GM23338 (cell line): Measurements from ENCODE around the gene ANO5. TPM values are rescaled to one million over a fixed set of nuclear protein-coding genes. Genes with fewer than 3 reads are reported as not detected.

ENCODE experiments used
- ATAC-seq: fragments of 200-7000 bp; cut with Tn5 transposase; 3 replicates; pipeline ENCODE4 v1.9.1; 2020
- DNase-seq: peaks from one replicate; pipeline ENCODE4 v3.0.0-alpha.2; 2015; ENCODE audit warnings: low spot score
- H2AFZ ChIP-seq: fragments of 200-600 bp; sonication (generic); 2 replicates; pipeline ENCODE4 v1.8.0; 2016; ENCODE audit warnings: antibody characterized with exemption, mild to moderate bottlenecking, moderate library complexity
- H3F3A ChIP-seq: fragments of 200-600 bp; sonication (generic); replicated peaks from 2 replicates; pipeline ENCODE4 v1.8.0; 2017; ENCODE audit warnings: antibody characterized with exemption, mixed run types, low read depth
- H3K27ac ChIP-seq: fragments of 200-600 bp; sonication (generic); 2 replicates; pipeline ENCODE4 v1.6.1; 2016; ENCODE audit warnings: low read depth
- H3K27me3 ChIP-seq: fragments of 200-600 bp; sonication (generic); 2 replicates; pipeline ENCODE4 v1.8.0; 2016; ENCODE audit warnings: mild to moderate bottlenecking, mixed run types, moderate library complexity; ENCODE audit not compliant: insufficient read depth
- H3K36me3 ChIP-seq: fragments of 200-600 bp; sonication (generic); 2 replicates; pipeline ENCODE4 v1.8.0; 2016; ENCODE audit warnings: mild to moderate bottlenecking; ENCODE audit not compliant: insufficient read depth
- H3K4me1 ChIP-seq: fragments of 200-600 bp; sonication (generic); 2 replicates; pipeline ENCODE4 v1.8.0; 2016; ENCODE audit warnings: mild to moderate bottlenecking, moderate library complexity; ENCODE audit not compliant: insufficient read depth
- H3K4me2 ChIP-seq: fragments of 200-600 bp; sonication (generic); 2 replicates; pipeline ENCODE4 v1.7.1; 2017; ENCODE audit warnings: mixed run types
- H3K4me3 ChIP-seq: fragments of 200-600 bp; sonication (generic); 2 replicates; pipeline ENCODE4 v1.6.1; 2016; ENCODE audit warnings: mixed run types
- H3K79me2 ChIP-seq: fragments of 200-600 bp; sonication (generic); replicated peaks from 2 replicates; pipeline ENCODE4 v1.8.0; 2017; ENCODE audit warnings: mild to moderate bottlenecking; ENCODE audit not compliant: insufficient read depth
- H3K9me2 ChIP-seq: fragments of 200-600 bp; sonication (generic); 2 replicates; pipeline ENCODE4 v1.8.0; 2017; ENCODE audit not compliant: insufficient read depth
- H4K20me1 ChIP-seq: fragments of 200-600 bp; sonication (generic); replicated peaks from 2 replicates; pipeline ENCODE4 v1.8.0; 2017; ENCODE audit warnings: mild to moderate bottlenecking; ENCODE audit not compliant: insufficient read depth
- H3K27ac Mint-ChIP-seq: 2 replicates; pipeline ENCODE4 v1.8.0; 2020; ENCODE audit warnings: inconsistent platforms, mild to moderate bottlenecking, moderate library complexity, mixed read lengths
- H3K27me3 Mint-ChIP-seq: 3 replicates; pipeline ENCODE4 v1.8.0; 2022; ENCODE audit warnings: low read depth, mild to moderate bottlenecking, moderate library complexity, mixed read lengths, inconsistent platforms; ENCODE audit not compliant: insufficient read depth, poor library complexity
- H3K36me3 Mint-ChIP-seq: 3 replicates; pipeline ENCODE4 v1.8.0; 2021; ENCODE audit warnings: low read depth, mild to moderate bottlenecking, inconsistent platforms, moderate library complexity, mixed read lengths
- H3K4me1 Mint-ChIP-seq: 3 replicates; pipeline ENCODE4 v1.8.0; 2020; ENCODE audit warnings: mild to moderate bottlenecking, inconsistent platforms, mixed read lengths
- H3K4me3 Mint-ChIP-seq: 3 replicates; pipeline ENCODE4 v1.8.0; 2021; ENCODE audit warnings: moderate library complexity, mild to moderate bottlenecking, inconsistent platforms, mixed read lengths
- H3K9me3 Mint-ChIP-seq: 3 replicates; pipeline ENCODE4 v1.8.0; 2020; ENCODE audit warnings: moderate library complexity, mild to moderate bottlenecking, inconsistent platforms, mixed read lengths
- CREB1 ChIP-seq: fragments of 250-450 bp; sonication (Bioruptor Pico); IDR thresholded peaks from 2 replicates; pipeline ENCODE4 v1.5.0; 2020; ENCODE audit warnings: low read depth, mild to moderate bottlenecking, moderate library complexity
- ETS1 ChIP-seq: IDR thresholded peaks from 2 replicates; pipeline ENCODE4 v1.6.1; 2016; ENCODE audit warnings: antibody characterized with exemption
- EZH2 ChIP-seq: fragments of 200-600 bp; sonication (generic); IDR thresholded peaks from one replicate; pipeline ENCODE4 v1.8.0; 2017; ENCODE audit warnings: antibody characterized with exemption, mild to moderate bottlenecking, low read depth; ENCODE audit not compliant: unreplicated experiment
- EZH2phosphoT487 ChIP-seq: fragments of 200-600 bp; sonication (generic); IDR thresholded peaks from one replicate; pipeline ENCODE4 v1.8.1; 2018; ENCODE audit warnings: antibody characterized with exemption; ENCODE audit not compliant: unreplicated experiment
- POLR2AphosphoS5 ChIP-seq: IDR thresholded peaks from 2 replicates; pipeline ENCODE4 v1.6.1; 2016; ENCODE audit warnings: antibody characterized with exemption, low read depth
- ZNF114 ChIP-seq: fragments of 250-450 bp; sonication (Bioruptor Pico); IDR thresholded peaks from 2 replicates; pipeline ENCODE4 v1.5.0; 2020; ENCODE audit warnings: mild to moderate bottlenecking, moderate library complexity
- polyA plus RNA-seq: library from polyadenylated mRNA; unstranded; fragments of >200 nt; fragmentation: Nextera tagmentation; extraction: Ambion mirVana; gene quantifications from 2 replicates; pipeline ENCODE4 v1.2.1, GENCODE V29; 2016
- total RNA-seq: library from RNA; depleted of rRNA; stranded (reverse); fragments of >200 nt; shearing (Covaris generic); gene quantifications from 2 replicates; pipeline ENCODE4 v1.2.3, GENCODE V29; 2014
- TF ChIP-seq, protein P1 (sequence below): IDR thresholded peaks from one replicate; pipeline ENCODE4 v1.6.1; 2018; ENCODE audit warnings: antibody characterized with exemption; ENCODE audit not compliant: unreplicated experiment
- TF ChIP-seq, protein P2 (sequence below), 2 experiments: fragments of 200-600 bp in 1 of 2; sonication (generic) in 1 of 2; conservative IDR thresholded peaks; 2 replicates each; pipeline versions ENCODE4 v1.5.1 to v1.6.1; 2016 to 2017; ENCODE audit warnings: antibody characterized with exemption in 2 of 2, low read depth in 2 of 2, mild to moderate bottlenecking in 2 of 2, moderate library complexity in 1 of 2

ANO5 gene
- total and polyA plus RNA-seq, 2 experiments from 2014 or later = 1.8 to 8.3 TPM

- TF ChIP-seq, protein P1, sequence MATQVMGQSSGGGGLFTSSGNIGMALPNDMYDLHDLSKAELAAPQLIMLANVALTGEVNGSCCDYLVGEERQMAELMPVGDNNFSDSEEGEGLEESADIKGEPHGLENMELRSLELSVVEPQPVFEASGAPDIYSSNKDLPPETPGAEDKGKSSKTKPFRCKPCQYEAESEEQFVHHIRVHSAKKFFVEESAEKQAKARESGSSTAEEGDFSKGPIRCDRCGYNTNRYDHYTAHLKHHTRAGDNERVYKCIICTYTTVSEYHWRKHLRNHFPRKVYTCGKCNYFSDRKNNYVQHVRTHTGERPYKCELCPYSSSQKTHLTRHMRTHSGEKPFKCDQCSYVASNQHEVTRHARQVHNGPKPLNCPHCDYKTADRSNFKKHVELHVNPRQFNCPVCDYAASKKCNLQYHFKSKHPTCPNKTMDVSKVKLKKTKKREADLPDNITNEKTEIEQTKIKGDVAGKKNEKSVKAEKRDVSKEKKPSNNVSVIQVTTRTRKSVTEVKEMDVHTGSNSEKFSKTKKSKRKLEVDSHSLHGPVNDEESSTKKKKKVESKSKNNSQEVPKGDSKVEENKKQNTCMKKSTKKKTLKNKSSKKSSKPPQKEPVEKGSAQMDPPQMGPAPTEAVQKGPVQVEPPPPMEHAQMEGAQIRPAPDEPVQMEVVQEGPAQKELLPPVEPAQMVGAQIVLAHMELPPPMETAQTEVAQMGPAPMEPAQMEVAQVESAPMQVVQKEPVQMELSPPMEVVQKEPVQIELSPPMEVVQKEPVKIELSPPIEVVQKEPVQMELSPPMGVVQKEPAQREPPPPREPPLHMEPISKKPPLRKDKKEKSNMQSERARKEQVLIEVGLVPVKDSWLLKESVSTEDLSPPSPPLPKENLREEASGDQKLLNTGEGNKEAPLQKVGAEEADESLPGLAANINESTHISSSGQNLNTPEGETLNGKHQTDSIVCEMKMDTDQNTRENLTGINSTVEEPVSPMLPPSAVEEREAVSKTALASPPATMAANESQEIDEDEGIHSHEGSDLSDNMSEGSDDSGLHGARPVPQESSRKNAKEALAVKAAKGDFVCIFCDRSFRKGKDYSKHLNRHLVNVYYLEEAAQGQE = no peak
- TF ChIP-seq CREB1 (CRISPR knock-in tag) (no peak), POLR2AphosphoS5 (no peak)
These were observed 19.4 kb upstream of the ANO5 start (continued) for GRCh38 chr11:22173532-22173931.

- H3K9me2 ChIP-seq = no peaks in the 10 kb centered on the region
- H3K9me3 Mint-ChIP-seq = no peaks in the 10 kb centered on the region
- no peak overlapping the region for H3K4me2 ChIP-seq
- no peak overlapping the region for H2AFZ ChIP-seq
- peaks cover 5% of the 10 kb centered on the region; the same call in 1 of the 2 replicates for H3K4me1 ChIP-seq
- DNase-seq = peak; percentile 21
- peaks cover 10% of the 10 kb centered on the region; the same call in 2 of the 3 replicates for H3K4me1 Mint-ChIP-seq
- H3K27me3 Mint-ChIP-seq = no peaks in the 10 kb centered on the region
- no peaks in the 10 kb centered on the region for H3F3A ChIP-seq
- no peak overlapping the region for H3K27ac ChIP-seq
- no peaks in the 10 kb centered on the region for H3K36me3 ChIP-seq
- H3K36me3 Mint-ChIP-seq = no peaks in the 10 kb centered on the region
- no peaks in the 10 kb centered on the region for H4K20me1 ChIP-seq
- H3K4me3 ChIP-seq = no peak overlapping the region
- no peaks in the 10 kb centered on the region for H3K79me2 ChIP-seq
- H3K27me3 ChIP-seq = no peaks in the 10 kb centered on the region
- H3K4me3 Mint-ChIP-seq = no peak overlapping the region
- no peak overlapping the region for H3K27ac Mint-ChIP-seq
- ATAC-seq = peak; percentile 38
- no peak for TF ChIP-seq ETS1
- no peak for TF ChIP-seq ZNF114 (CRISPR knock-in tag)
- no peak for TF ChIP-seq POLR2AphosphoS5
- no peak for TF ChIP-seq EZH2phosphoT487
- no peak for TF ChIP-seq EZH2
- TF ChIP-seq, protein P2, sequence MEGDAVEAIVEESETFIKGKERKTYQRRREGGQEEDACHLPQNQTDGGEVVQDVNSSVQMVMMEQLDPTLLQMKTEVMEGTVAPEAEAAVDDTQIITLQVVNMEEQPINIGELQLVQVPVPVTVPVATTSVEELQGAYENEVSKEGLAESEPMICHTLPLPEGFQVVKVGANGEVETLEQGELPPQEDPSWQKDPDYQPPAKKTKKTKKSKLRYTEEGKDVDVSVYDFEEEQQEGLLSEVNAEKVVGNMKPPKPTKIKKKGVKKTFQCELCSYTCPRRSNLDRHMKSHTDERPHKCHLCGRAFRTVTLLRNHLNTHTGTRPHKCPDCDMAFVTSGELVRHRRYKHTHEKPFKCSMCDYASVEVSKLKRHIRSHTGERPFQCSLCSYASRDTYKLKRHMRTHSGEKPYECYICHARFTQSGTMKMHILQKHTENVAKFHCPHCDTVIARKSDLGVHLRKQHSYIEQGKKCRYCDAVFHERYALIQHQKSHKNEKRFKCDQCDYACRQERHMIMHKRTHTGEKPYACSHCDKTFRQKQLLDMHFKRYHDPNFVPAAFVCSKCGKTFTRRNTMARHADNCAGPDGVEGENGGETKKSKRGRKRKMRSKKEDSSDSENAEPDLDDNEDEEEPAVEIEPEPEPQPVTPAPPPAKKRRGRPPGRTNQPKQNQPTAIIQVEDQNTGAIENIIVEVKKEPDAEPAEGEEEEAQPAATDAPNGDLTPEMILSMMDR (conservative IDR thresholded peaks at IDR 0.05; ENCODE audit: low read depth in 2 of 2) = peak; percentile 2 to 34; a peak in 1 of 4 replicates
These were observed 15.7 kb upstream of the ANO5 start for GRCh38 chr11:22177186-22177585.
